ENCODE results near the gene SENP2.
A peak's percentile ranks its signal among the peaks of the same experiment; 100 is the strongest.
"Not testable (repeated sequence)": the region's sequence is repeated elsewhere in the genome, so short reads cannot be mapped to it uniquely, and the experiment has no call there.

Gene SENP2

DNA sequence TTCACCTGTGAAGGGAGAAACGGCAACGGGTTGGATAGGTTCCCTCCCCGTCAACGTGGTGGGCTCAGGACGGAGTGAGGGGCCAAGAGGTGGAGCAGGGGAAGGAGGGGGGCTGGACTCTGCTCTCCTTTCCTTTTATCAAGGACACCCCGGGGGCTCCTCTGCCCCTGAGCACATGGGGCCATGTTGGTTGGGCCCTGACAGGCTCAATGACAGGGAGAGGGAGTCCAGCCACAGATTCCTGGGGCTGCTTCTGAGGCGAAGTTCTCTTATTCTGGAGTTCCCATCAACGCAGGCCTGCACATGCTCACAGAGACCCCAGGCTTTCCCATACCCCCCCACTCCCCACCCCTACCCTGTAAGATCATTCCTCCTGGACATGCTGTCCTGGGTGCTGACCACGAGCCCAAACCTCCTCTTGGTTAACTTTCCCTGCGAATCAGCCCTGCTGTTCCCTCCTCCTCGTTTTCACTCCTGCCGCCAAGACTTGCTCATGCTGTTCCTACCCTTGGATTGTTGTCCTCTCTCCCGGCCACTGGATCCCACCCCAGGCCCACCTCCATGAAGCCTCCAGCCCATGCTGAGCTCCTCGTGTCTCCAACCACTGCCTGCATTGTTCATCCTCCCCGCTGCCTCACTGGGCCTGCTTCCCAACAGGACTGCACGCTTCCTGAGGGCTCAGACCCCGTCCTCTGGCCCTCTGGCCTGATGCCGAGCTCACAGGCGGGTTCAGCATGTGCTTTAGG is 61.2 kb downstream of the SENP2 start:
- no peak for DNase-seq

DNA sequence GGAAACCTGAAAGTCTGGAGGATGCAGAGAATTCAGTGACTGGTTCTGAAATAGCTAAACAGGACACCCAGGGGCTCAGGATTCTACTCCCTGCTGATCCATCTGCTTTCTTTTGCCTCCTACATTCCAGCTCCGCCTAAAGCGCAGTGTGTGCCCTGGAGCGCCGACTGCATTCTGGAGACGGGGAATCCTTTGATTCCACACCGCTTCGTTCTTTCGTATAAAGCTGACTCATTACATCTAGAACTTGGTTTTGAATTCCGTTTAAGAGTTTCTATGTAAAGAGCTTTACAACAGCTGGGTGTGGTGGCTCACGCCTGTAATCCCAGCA is 61.8 kb downstream of the SENP2 start:
- no peak for DNase-seq

DNA sequence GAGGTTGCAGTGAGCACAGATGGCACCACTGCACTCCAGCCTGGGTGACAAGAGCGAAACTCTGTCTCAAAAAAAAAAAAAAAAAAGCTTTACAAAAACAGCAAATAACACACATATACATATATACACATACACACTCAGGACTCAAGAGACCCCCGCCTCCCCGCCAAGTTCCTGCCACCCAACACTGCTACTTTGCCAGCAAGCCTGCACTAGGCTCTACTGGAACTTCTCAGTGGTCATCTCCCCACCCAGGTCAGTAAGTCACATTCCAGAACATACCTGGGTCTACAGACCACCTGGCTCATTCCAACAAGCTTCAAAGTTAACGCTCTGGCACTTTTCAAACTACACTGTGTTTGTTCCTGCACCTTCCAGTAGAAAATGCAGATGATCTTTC is 62.3 kb downstream of the SENP2 start:
- DNase-seq: no peak

DNA sequence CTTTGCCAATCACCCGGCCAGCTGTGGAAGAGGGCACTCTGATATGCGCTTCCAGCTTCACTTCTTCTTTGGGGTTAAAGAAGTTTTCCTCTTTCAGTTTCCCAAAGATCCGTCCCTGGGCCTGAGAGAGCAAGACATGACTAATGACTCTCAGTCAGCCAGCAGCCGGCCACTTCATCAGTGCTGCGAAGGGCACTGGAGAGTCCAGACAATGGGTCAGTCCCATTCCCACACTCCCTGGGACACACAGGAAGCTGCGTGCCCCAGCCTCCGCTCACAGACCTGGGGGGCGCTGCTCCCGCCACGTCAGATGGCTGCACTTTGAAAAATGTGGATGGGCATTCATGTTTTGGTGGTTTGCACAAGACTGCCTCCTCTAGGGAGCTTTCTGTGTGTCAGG is 63.3 kb downstream of the SENP2 start:
- DNase-seq: no peak

DNA sequence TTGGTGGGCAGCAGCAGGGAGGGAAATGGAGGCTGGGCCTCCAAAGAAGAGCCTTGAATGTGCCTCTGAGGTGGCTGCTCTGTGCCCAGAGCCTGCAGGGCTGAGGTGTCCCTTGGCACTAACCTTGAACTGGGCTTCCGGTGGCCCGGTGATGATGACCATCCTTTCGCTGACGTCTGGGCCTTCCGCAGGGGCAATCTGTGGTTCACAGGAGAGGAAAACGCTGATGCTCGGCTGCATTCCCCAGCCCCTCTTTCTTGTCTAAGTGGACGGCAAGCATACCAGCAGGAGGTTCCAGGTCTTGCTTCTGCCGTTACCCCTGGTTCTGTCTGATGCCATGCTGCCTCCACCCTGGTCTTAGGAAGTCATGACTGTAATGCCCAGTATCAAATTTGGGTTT is 65.9 kb downstream of the SENP2 start:
- no peak for DNase-seq

DNA sequence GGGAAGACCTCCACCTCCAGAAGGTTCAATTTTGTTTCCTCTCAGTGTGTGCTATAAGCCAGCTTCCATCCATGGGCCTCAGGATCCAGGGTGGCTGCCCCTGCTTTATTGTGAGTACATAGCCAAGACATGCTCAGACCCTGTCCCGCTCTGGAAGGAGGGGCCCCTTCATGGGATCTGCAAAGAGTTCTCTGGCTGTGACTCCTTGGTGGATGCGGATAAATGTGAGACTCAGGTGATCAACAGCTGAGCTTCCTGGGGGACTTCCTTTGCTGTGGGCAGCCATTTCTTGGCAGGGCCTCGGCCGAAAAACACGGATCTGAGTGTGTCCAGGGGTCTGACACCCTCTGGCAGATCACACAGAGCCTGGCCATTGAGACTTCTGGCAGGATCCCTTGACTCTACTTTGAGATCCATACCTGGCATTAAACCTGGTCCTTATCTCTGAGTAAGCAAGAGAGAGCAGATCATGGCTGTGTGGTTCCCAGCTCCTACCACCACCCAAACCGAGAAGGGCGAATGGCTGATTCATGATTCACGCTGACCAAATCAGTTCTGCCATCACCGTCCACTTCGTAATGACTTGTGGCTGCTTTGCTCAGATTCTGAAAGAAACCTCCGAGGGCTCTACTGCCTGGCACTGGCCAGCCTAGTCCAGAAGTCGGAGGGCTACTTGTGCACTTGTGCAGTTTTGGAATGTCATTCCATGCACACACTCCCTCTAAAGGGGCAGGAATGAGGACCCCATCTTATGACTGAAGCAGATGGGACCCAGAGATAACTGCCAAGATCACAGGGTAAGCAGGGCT is 68.1 kb downstream of the SENP2 start:
- no peak for DNase-seq

DNA sequence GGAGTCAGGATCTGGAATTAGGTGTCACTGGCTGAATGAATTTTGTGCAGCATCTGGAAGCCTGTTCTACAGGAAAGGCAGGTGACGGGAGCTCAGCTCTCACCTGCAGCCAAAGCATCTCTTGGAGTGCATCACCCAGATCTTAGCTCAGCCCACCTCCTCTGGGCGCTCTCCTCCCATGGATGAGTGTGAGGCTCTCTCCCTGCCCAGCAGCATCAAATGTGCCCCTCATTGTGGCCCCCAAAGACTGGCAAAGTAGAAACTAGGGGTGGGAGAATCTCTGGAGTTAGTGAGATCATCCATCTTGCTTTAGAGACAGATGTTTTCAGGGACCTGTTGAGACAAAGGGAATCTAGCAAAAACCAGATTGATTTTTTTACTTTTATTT is 68.7 kb downstream of the SENP2 start:
- no peak for DNase-seq

DNA sequence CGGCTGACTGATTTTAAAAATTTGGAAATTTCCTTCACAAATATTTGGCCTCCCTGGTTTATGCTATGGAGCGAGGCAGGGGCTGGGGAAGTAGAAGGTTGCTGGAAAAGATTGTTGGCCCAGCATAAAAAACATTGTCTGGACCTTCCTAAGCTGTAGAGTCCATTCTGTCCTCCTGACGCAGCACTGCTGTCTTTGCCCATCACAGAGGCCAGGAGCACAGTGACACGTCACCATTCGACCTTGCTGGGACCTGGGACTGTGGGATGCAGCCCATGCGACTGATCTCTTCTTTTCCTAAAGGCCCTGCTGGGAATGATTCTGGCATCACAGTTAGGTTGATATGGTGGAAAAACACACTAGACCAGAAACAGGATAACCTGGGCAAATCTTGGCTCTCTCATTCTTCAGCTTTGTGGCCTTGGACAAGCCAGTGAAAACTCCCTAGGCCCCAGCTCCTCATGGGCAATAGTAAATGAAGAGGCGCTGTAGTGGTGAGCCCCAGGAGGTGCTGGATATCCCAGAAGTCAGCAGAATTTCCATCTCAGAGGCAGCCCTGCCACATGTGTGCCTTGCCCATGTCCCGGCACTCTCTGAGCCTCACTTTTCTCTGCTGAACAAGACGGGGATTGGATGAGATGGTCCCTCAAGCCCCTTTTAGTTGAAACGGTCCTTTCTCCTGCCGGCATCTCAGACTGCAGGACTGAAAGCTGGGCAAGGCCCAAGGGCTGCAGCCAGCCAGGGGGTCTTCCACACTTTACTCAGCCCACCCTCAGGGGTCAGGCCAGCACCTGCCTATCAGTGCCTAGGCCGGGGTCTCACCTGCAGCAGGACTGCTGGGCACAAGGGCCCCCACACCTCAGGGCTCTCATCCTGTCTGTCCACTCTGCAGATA is 69.6 kb downstream of the SENP2 start:
- DNase-seq: no peak

DNA sequence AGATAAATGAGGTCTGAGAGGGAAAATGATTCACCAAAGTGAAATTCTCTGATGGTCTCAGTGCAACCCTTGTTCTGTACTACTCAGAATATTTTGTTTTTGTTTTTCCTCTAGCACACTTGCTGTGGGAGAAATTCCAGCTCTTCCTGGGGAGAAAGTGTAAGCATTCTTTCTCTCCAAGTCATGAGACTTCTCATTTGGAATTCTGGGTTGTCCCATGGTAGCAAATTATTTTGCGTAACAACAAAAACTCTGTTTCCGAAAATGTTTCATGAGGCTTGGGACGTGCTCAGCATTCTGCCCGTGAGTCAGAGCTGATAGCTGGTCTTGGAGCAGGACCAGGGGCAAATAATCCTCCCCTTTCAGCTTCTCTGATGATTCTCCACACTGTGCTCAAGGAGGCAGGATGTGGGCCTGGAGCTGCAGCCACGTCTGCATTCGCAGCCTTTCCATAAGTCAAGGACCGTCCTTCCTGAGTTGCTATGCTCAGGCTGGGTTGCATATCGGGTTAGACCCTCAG is 70.3 kb downstream of the SENP2 start:
- DNase-seq: no peak

DNA sequence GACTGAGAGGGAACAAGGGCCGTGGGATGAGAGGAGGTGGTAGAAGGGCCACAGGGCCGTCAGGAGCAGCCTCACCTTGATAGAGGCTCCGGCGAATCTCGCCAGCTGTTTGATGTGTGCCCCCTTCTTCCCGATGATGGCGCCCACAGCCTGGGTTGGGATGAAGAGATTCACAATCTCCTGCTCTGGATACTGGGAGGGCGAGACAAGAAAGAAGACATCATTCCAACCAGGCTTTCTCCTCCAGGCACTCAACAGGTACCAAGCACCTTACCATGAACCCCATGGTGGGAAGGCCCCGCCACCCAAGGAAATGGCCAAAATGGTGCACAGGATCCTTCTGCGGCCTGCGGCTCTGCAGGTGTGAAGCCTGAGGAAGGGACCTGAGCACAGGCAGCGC is 71.1 kb downstream of the SENP2 start:
- DNase-seq: no peak

DNA sequence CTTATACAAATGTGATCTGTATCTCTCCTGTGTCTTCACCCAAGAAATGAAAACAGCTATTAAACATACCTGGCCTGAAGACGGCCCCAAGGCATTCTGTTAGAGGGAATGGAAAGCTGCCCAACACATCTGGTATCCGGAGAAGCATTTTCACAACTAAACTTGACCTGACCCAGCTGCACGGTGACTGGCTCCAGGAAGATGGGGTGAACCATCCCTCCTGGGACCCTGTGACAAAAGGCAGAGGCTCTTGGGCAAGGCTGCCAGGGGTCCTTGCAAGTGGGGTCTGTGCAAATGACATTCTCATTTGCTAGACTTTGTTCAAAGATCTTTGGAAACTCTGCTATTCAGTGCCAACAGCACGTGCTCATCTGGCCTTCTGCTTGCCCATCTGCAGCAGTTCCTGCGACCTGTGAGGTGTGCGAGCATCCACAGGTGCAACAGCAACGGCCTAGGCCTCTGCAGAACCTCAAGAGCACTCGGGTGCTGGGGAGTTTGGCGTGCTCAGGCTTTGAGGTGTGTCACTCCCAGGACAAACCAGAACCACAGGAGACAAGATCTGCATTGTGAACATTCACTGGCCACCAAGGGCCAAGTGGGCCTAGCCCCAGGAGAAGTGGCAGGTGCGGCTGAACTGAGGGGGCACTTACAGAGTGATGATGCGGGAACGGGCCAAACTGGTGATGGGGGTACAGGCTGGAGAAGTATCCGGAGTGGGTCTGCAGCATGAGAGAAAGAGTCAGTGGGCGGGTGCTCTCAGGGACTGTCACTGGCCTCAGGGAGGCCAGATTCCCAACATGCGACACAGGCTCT is 71.8 kb downstream of the SENP2 start:
- DNase-seq: no peak

DNA sequence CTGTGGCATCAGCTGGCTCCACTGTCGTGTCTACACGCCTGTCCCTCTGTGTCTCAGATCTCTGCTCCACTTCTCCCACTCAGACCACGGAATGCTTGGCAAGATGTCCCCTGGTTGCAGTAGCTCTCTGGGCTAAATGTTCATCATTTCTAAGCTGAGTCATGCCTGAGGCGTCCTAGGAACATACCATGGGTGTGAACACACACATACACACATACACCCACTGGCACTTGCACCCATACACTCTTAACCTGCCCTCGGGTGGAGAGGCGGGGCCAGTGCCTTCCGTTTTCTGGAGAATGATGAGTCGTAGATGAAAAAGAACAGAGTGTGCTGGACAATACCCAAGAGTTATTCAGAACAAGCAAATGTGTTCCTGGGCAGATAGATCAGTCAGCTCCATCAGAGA is 72.4 kb downstream of the SENP2 start:
- DNase-seq: no peak

DNA sequence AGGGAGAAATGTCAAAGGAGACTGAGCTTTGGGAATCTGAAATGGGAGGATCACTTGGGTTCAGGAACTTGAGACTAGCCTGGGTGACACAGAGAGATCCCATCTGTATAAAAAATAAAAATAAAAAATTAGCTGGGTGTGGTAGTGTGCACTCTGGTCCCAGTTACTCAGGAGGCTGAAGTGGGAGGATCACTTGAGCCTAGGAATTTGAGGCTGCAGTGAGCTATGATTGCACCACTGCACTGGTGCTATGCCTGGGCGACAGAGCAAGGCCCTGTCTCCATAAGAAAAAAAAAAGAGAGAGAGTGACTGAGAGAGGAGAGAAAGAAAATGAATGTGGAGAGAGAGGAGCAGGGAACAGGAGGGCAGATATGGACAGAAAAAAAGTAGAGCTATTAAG is 72.8 kb downstream of the SENP2 start:
- no peak for DNase-seq

DNA sequence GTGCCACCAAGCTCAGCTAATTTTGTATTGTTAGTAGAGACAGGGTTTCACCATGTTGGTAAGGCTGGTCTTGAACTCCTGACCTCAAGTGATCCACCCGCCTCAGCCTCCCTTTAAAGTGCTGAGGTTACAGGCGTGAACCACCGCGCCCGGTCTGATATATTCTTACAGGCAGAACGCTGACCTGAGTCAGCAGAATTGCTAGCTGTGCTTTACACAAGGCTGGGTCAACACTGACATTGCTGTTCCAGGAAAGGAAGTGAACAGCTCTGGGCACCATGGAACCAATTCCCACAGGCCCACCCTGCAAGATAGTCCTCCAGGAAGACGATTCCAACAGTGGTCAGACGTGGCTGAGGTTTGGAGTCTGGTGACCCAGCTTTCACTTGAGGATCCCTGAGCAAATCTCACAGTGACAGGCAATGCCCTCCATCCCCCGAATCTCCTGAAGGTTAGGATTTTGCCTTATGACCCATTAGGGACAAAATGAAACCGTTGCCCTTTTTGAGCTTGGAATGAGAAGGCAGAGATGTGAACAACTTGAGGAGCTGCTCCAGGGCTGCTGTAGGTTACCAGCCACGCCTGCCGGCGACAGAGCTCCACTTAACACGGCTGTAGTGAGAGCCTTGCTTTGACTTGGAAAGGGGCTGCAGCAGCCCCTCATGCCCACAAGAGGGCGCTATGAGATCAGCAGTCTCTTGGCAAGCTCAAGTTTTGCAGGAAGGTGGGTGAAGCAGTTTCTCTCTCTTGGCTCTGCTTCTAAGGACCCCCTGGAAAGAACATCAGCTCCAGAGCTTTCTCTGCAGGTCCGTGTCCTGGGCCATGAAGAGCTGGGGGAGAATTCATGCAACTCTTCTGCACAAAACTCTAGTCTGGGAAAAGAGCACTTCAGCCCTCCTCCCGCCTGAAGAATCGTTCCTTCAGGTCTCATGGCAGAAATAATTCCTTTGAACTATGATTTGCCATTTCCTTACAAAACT is 74.1 kb downstream of the SENP2 start:
- peak; percentile 53 for DNase-seq

DNA sequence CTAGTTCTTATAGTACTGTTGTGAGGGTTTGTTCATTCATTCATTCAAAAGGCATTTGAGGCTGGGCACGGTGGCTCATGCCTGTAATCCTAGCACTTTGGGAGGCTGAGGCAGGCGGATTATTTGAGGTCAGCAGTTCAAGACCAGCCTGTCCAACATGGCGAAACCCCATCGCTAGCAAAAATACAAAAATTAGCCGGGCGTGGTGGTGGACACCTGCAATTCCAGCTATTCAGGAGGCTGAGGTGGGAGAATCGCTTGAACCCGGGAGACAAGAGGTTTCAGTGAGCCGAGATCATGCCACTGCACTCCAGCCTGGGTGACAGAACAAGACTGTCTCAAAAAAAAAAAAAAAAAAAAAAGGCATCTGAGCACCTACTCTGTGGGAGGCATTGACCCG is 75.2 kb downstream of the SENP2 start:
- DNase-seq: not testable (repeated sequence)

DNA sequence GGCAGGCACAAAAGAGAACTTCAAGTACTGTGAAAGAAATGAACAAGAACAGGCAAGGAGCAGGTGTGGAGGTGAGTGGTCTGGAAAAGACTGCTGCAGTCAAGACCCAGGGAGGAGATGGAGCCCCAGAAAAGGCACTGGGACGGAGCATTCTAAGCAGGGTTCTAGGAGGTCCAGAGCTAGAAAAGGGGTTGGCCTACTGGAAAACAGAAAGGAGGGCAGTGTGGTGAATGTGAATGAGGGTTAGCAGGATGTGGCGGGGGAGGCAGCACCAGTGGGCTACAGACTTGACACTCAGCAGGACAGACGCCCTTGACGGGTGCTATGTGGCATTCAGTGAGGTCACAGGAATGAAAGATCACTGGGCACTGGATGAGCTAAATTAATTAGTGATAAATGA is 75.7 kb downstream of the SENP2 start:
- no peak for DNase-seq

DNA sequence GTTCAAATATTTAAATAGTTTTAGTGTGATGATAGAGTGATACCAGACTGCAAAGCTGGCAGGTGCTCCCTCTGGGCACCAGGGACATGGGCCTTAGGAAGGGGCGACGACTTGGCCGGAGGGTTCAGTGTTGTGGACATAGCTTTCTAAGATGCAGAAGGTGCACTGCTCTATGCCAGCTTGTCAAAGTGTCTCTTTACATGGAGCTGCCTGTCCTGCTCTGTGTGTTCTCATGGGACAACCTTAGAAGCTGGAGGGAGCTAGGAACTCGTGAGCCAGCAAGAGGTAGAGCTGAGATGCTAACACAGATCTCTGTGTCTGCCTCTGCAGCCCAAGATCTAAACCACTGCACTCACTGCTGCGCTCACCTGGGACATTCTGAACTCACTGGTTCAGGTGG is 77.8 kb downstream of the SENP2 start:
- no peak for DNase-seq

DNA sequence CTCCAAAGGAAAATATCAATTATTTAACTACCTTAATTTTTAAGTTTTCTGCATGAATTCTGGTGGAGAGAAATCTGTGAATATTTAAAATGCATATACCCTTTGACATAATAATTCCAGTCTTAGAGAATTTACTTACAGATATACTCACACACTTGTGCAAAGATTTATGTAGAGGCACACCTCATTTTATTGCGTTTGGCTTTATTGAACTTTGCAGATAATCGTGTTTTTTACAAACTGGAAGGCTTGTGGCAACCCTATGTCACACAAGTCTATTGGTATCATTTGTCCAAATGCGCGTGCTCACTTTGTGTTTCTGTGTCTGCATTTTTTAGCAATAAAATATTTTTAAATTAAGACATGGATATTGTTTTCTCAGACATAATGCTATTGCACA is 81.5 kb downstream of the SENP2 start:
- DNase-seq: no peak

DNA sequence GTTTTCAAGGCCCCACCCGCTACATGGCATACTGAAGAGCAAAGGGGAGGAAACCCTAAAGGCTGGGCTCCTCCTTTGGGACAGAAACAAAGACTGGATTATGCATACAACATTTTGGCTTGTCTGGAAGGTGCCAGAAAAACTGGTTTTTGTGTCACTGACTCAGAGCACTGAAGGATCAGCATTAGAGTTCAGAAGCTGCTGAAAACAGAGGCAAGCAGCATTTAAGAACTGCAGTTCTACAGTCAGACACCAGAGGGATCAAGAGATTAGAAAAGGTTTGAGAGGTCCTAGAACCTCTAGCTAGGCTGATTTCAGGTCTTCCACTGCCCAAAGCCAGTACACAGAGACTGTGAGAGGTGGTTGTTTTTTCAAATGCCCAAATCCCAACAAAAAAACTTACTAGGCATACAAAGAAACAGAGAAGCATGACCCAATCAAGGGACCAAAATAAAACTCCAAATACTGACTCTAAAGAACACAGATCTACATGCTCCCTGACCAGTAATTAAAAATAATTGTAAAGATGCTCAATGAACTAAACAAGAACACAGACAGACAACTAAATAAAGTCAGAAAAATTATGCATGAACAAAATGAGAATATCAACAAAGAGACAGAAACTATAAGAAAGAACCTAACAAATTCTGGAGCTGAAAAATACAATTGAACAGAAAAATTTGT is 91.2 kb downstream of the SENP2 start:
- DNase-seq: peak; percentile 23

DNA sequence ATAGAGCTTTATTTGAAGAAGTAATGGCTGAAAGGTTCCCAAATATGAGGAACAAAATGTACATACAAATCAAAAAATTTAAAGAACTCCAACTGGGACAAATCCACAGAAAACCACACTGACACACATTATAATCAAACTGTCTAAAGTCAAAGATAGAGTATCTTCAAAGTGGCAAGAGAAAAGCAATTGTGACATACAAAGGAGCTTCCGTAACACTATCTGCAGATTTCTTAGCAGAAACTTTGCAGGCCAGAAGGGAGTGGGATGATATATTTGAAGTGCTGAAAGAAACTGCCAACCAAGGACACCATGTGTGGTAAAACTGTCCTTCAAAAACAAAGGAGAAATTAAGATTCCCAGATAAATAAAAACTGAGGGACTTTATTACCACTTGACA is 91.9 kb downstream of the SENP2 start:
- no peak for DNase-seq

All from right kidney (tissue), 1 donor.